OCI-LY3 (cell line): ENCODE measurements around the gene ZACN.

Experiments
- H2AFZ ChIP-seq: fragments of 200-600, 300-600 bp; shearing (Covaris generic); 2 replicates; pipeline ENCODE4 v1.6.0; 2014; ENCODE audit warnings: antibody characterized with exemption, low read depth, low read length
- H3K27ac ChIP-seq: fragments of 200-600, 300-600 bp; sonication (generic); 2 replicates; pipeline ENCODE4 v1.5.1; 2014; ENCODE audit warnings: mild to moderate bottlenecking, low read length, moderate library complexity, mixed read lengths
- H3K27me3 ChIP-seq: fragments of 200-600, 300-600 bp; sonication (generic); 2 replicates; pipeline ENCODE4 v1.6.1; 2014; ENCODE audit warnings: low read depth, low read length, mixed read lengths
- H3K36me3 ChIP-seq: fragments of 200-600, 300-600 bp; sonication (generic); replicated peaks from 2 replicates; pipeline ENCODE3; 2014; ENCODE audit warnings: low read depth, low read length, mixed read lengths
- H3K4me1 ChIP-seq: fragments of 300-600, 200-600 bp; sonication (generic); 2 replicates; pipeline ENCODE4 v1.6.1; 2014; ENCODE audit warnings: low read length, mixed read lengths
- H3K4me2 ChIP-seq: fragments of 200-600, 300-600 bp; sonication (generic); 2 replicates; pipeline ENCODE4 v1.6.1; 2014; ENCODE audit warnings: low read length, mixed read lengths
- H3K4me3 ChIP-seq: fragments of 300-600, 200-600 bp; sonication (generic); 2 replicates; pipeline ENCODE4 v1.5.1; 2014; ENCODE audit warnings: antibody characterized with exemption, mild to moderate bottlenecking, low read length, moderate library complexity
- H3K79me2 ChIP-seq: fragments of 300-600, 200-600 bp; shearing (Covaris generic); 2 replicates; pipeline ENCODE4 v1.6.1; 2014; ENCODE audit warnings: mild to moderate bottlenecking, low read length, mixed read lengths
- H3K9ac ChIP-seq: fragments of 300-600, 200-600 bp; shearing (Covaris generic); 2 replicates; pipeline ENCODE4 v1.6.0; 2014; ENCODE audit warnings: mild to moderate bottlenecking, low read length, moderate library complexity
- H3K9me3 ChIP-seq: fragments of 200-600, 300-600 bp; shearing (Covaris generic); 2 replicates; pipeline ENCODE4 v1.6.1; 2014; ENCODE audit warnings: low read length, mixed read lengths; ENCODE audit not compliant: insufficient read depth
- H4K20me1 ChIP-seq: fragments of 200-600, 300-600 bp; sonication (generic); 2 replicates; pipeline ENCODE4 v1.6.1; 2016; ENCODE audit warnings: low read length, mixed read lengths; ENCODE audit not compliant: insufficient read depth
- CTCF ChIP-seq: fragments of 200-600, 300-600 bp; sonication (generic); IDR thresholded peaks from 2 replicates; pipeline ENCODE4 v1.5.1; 2014; ENCODE audit warnings: antibody characterized with exemption, low read length, low read depth
- EZH2phosphoT487 ChIP-seq: fragments of 200-600 bp; shearing (Covaris generic); IDR thresholded peaks from 2 replicates; pipeline ENCODE4 v1.6.1; 2018; ENCODE audit warnings: antibody characterized with exemption, mixed run types, low read depth

ZACN gene

GRCh38 chr17:76123749-76124581 lies 45.0 kb downstream of the ZACN start:
- Histone ChIP-seq H3K27me3 (no peaks in the 10 kb centered on the region), H3K4me3 (no peak overlapping the region), H2AFZ (no peak overlapping the region), H3K79me2 (no peaks in the 10 kb centered on the region), H3K9me3 (no peaks in the 10 kb centered on the region), H3K36me3 (no peaks in the 10 kb centered on the region), H3K4me1 (peaks cover 3% of the 10 kb centered on the region; the same call in 1 of the 2 replicates), H3K27ac (no peak overlapping the region), H3K4me2 (no peak overlapping the region), H4K20me1 (no peaks in the 10 kb centered on the region), H3K9ac (no peak overlapping the region)
- TF ChIP-seq CTCF = peak; percentile 48
- TF ChIP-seq EZH2phosphoT487 = no peak

GRCh38 chr17:76124582-76125390 lies 45.8 kb downstream of the ZACN start:
- H3K4me1 ChIP-seq = peaks cover 3% of the 10 kb centered on the region; the same call in 1 of the 2 replicates
- no peak overlapping the region for H2AFZ ChIP-seq
- H3K4me3 ChIP-seq = no peak overlapping the region
- H3K36me3 ChIP-seq = no peaks in the 10 kb centered on the region
- H4K20me1 ChIP-seq = no peaks in the 10 kb centered on the region
- H3K4me2 ChIP-seq = no peak overlapping the region
- H3K79me2 ChIP-seq = no peaks in the 10 kb centered on the region
- no peak overlapping the region for H3K27ac ChIP-seq
- TF ChIP-seq EZH2phosphoT487 (no peak), CTCF (peak; percentile 24)
- H3K9me3 ChIP-seq = no peaks in the 10 kb centered on the region
- H3K27me3 ChIP-seq = no peaks in the 10 kb centered on the region
- H3K9ac ChIP-seq = no peak overlapping the region

- Histone ChIP-seq H3K27me3 (no peaks in the 10 kb centered on the region), H3K9ac (no peak overlapping the region), H3K4me2 (no peak overlapping the region), H3K79me2 (no peaks in the 10 kb centered on the region), H3K4me3 (no peak overlapping the region), H2AFZ (no peak overlapping the region), H3K9me3 (no peaks in the 10 kb centered on the region), H3K4me1 (peaks cover 3% of the 10 kb centered on the region; the same call in 1 of the 2 replicates), H3K36me3 (no peaks in the 10 kb centered on the region), H4K20me1 (no peaks in the 10 kb centered on the region), H3K27ac (no peak overlapping the region)
- TF ChIP-seq EZH2phosphoT487 (no peak), CTCF (no peak)
Observed at GRCh38 chr17:76125391-76125675, 46.4 kb downstream of the ZACN start.

GRCh38 chr17:76125922-76126321 lies 46.9 kb downstream of the ZACN start:
- H3K4me2 ChIP-seq = no peak overlapping the region
- no peak overlapping the region for H3K9ac ChIP-seq
- no peak overlapping the region for H2AFZ ChIP-seq
- H4K20me1 ChIP-seq = no peaks in the 10 kb centered on the region
- H3K36me3 ChIP-seq = no peaks in the 10 kb centered on the region
- no peaks in the 10 kb centered on the region for H3K27me3 ChIP-seq
- H3K4me1 ChIP-seq = peaks cover 3% of the 10 kb centered on the region; the same call in 1 of the 2 replicates
- no peaks in the 10 kb centered on the region for H3K9me3 ChIP-seq
- TF ChIP-seq EZH2phosphoT487 (no peak), CTCF (no peak)
- H3K27ac ChIP-seq = no peak overlapping the region
- H3K4me3 ChIP-seq = no peak overlapping the region
- H3K79me2 ChIP-seq = no peaks in the 10 kb centered on the region
